Endothelial cell of umbilical vein (primary cell): ENCODE measurements around the gene UBE2E3. TPM values are rescaled to one million over a fixed set of nuclear protein-coding genes. Genes with fewer than 3 reads are reported as not detected.

Experiments
- BruUV-seq: library from RNA; stranded (reverse); fragments of 400-500 nt; replicated peaks from 2 replicates; lab custom pipeline; 2021; lab: Mats Ljungman, UMichigan
- CTCF ChIA-PET: fragments of 300-600, 350-600 bp; sonication (Branson Sonifier 250); formaldehyde crosslinking; loops from one replicate; lab custom pipeline; 2021; ENCODE audit warnings: antibody characterized with exemption, inconsistent platforms; lab: Charles Lee
- POLR2A ChIA-PET: fragments of 300-600, 350-600 bp; sonication (Branson Sonifier 250); formaldehyde crosslinking; loops from one replicate; lab custom pipeline; 2021; ENCODE audit warnings: antibody characterized with exemption, inconsistent platforms; lab: Charles Lee
- DNase-seq: peaks from one replicate; pipeline ENCODE4 v3.0.0-alpha.2; 2011; ENCODE audit warnings: low read depth, low spot score
- FAIRE-seq: peaks from 2 replicates; lab custom pipeline; 2011; peaks lifted over from hg19 to GRCh38; lab: Jason Lieb, UNC
- H2AFZ ChIP-seq: 2 replicates; pipeline ENCODE4 v1.6.0; 2012; ENCODE audit warnings: low read depth, low read length, control low read depth, inconsistent platforms
- H3K27ac ChIP-seq: 2 replicates; pipeline ENCODE4 v1.5.1; 2011; ENCODE audit warnings: low read depth, mild to moderate bottlenecking, control low read depth, low read length, moderate library complexity; ENCODE audit not compliant: insufficient read depth
- H3K27me3 ChIP-seq, 2 experiments: 2 replicates each; pipeline versions ENCODE4 v1.6.0 to v1.6.1; 2011; ENCODE audit warnings: low read length in 2 of 2, mixed read lengths in 1 of 2; ENCODE audit not compliant: control insufficient read depth in 2 of 2, insufficient read depth in 2 of 2
- H3K36me3 ChIP-seq, 2 experiments: 2 replicates in 1 of 2; 3 replicates in 1 of 2; pipeline ENCODE4 v1.5.1; 2011; ENCODE audit warnings: low read length in 2 of 2, mild to moderate bottlenecking in 1 of 2, moderate library complexity in 1 of 2; ENCODE audit not compliant: control insufficient read depth in 2 of 2, insufficient read depth in 2 of 2; ENCODE audit errors: extremely low read depth in 1 of 2
- H3K4me1 ChIP-seq: 3 replicates; pipeline ENCODE4 v1.5.1; 2011; ENCODE audit warnings: mild to moderate bottlenecking, low read length; ENCODE audit not compliant: control insufficient read depth, insufficient read depth; ENCODE audit errors: extremely low read depth
- H3K4me2 ChIP-seq: 2 replicates; pipeline ENCODE4 v1.6.1; 2011; ENCODE audit warnings: low read length, control low read depth, mixed read lengths; ENCODE audit not compliant: insufficient read depth
- H3K4me3 ChIP-seq, 3 experiments: fragments of 200-600 bp in 1 of 3; sonication (generic), shearing (Covaris generic) in 1 of 3; replicated peaks in 1 of 3; 2 replicates each; pipeline ENCODE4 v1.5.1; 2011 to 2016; ENCODE audit warnings: control low read depth in 3 of 3, low read length in 3 of 3, mild to moderate bottlenecking in 2 of 3, inconsistent platforms in 1 of 3, low read depth in 1 of 3, moderate library complexity in 1 of 3; ENCODE audit not compliant: insufficient read depth in 1 of 3
- H3K79me2 ChIP-seq: 2 replicates; pipeline ENCODE4 v1.6.0; 2012; ENCODE audit warnings: low read length, inconsistent platforms; ENCODE audit not compliant: control insufficient read depth, insufficient read depth
- H3K9ac ChIP-seq: replicated peaks from 2 replicates; pipeline ENCODE3; 2011; ENCODE audit warnings: low read length, control low read depth; ENCODE audit not compliant: insufficient read depth; ENCODE audit errors: extremely low read depth
- H3K9me1 ChIP-seq: replicated peaks from 3 replicates; pipeline ENCODE4 v1.6.0; 2011; ENCODE audit warnings: mild to moderate bottlenecking, low read length; ENCODE audit not compliant: control insufficient read depth, insufficient read depth; ENCODE audit errors: extremely low read depth
- H3K9me3 ChIP-seq: replicated peaks from 2 replicates; pipeline ENCODE4 v1.5.1; 2012; ENCODE audit warnings: low read length, inconsistent platforms; ENCODE audit not compliant: control insufficient read depth, insufficient read depth
- H4K20me1 ChIP-seq: replicated peaks from 2 replicates; pipeline ENCODE3; 2011; ENCODE audit warnings: mild to moderate bottlenecking, low read length; ENCODE audit not compliant: control insufficient read depth, insufficient read depth; ENCODE audit errors: extremely low read depth
- CTCF ChIP-seq, 2 donors: IDR thresholded peaks; 1 replicate in 1 of 2; 2 replicates in 1 of 2; pipeline ENCODE4 v1.5.1; 2011; ENCODE audit warnings: low read length in 2 of 2, mild to moderate bottlenecking in 2 of 2, moderate library complexity in 2 of 2, control low read depth in 1 of 2, inconsistent platforms in 1 of 2, low read depth in 1 of 2; ENCODE audit not compliant: insufficient read depth in 1 of 2; ENCODE audit errors: extremely low read depth in 1 of 2
- EZH2 ChIP-seq: IDR thresholded peaks from 2 replicates; pipeline ENCODE4 v1.6.1; 2012; ENCODE audit warnings: borderline replicate concordance, low read depth, mild to moderate bottlenecking, moderate library complexity, low read length, inconsistent platforms; ENCODE audit not compliant: severe bottlenecking
- FOS ChIP-seq: IDR thresholded peaks from 2 replicates; pipeline ENCODE4 v1.6.1; 2011; ENCODE audit warnings: mild to moderate bottlenecking, low read length, moderate library complexity, borderline replicate concordance; ENCODE audit not compliant: insufficient read depth
- GATA2 ChIP-seq: IDR thresholded peaks from 2 replicates; pipeline ENCODE4 v1.7.0; 2011; ENCODE audit warnings: low read depth, mild to moderate bottlenecking, moderate library complexity, mixed read lengths, low read length; ENCODE audit not compliant: insufficient read length, insufficient read depth
- JUN ChIP-seq: IDR thresholded peaks from 2 replicates; pipeline ENCODE4 v1.6.1; 2011; ENCODE audit warnings: borderline replicate concordance, low read depth; ENCODE audit not compliant: insufficient read length, insufficient read depth
- POLR2AphosphoS5 ChIP-seq: IDR thresholded peaks from 2 replicates; pipeline ENCODE4 v1.6.1; 2012; ENCODE audit warnings: low read depth, mild to moderate bottlenecking, control low read depth, low read length, moderate library complexity; ENCODE audit not compliant: insufficient read depth
- dilution Hi-C: fragments of 300-500 bp; cut with MboI; formaldehyde crosslinking; loops from one replicate; pipeline ENCODE4 v1.15.0; 2019; ENCODE audit warnings: low sequenced_read_pairs; ENCODE audit not compliant: extremely low pct_ligation_motif_present
- intact Hi-C: fragments of 100-400 bp; cut with micrococcal nuclease; formaldehyde crosslinking; loops from one replicate; pipeline ENCODE4 v1.10.0; 2022
- polyA plus RNA-seq, 4 experiments: library from polyadenylated mRNA; depleted of rRNA in 3 of 4; stranded (reverse) in 3 of 4; unstranded in 1 of 4; fragments of >200 nt; gene quantifications; 2 replicates each; pipeline versions ENCODE4 v1.2.1 to v1.2.3, GENCODE V29; 2011 to 2012; ENCODE audit warnings: missing spikeins in 1 of 4
- total RNA-seq: library from RNA; stranded (reverse); gene quantifications from 2 replicates; pipeline ENCODE4 v1.2.3, GENCODE V29; 2021

The UBE2E3 gene
- total and polyA plus RNA-seq, 2 donors (not counting 3 experiments of a cell fraction or from before 2014, with no cell fraction given): 81.5 to 107 TPM

DNA sequence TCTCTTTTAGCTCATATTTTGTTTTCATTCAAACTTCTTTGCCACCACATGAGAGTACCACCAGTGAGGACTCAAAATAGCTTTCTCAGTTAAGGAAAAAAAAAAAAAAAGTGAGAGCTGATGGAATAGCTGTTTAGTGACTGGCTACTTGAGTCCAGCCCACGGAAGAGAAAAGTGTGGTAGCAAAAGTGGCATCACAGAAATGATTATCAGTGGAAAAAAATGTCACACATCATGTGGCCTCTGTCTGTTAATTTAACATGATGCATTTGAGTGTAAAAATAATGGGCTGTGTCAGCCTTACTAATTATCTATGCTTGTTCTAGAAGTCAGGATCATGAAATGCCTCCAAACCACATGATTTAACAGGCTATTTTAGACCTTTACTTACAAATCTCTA lies 132.5 kb downstream of the UBE2E3 start:
- Histone ChIP-seq H3K36me3 (no peaks in the 10 kb centered on the region), H3K4me2 (no peak overlapping the region), H3K27ac (no peak overlapping the region), H3K9me3 (no peaks in the 10 kb centered on the region), H3K27me3 (no peaks in the 10 kb centered on the region), H3K4me3 (no peak overlapping the region), H2AFZ (no peak overlapping the region), H3K9me1 (no peaks in the 10 kb centered on the region), H4K20me1 (no peaks in the 10 kb centered on the region), H3K9ac (no peak overlapping the region), H3K79me2 (no peaks in the 10 kb centered on the region), H3K4me1 (no peaks in the 10 kb centered on the region)
- dilution Hi-C loops: no loop called here
- TF ChIP-seq JUN (no peak), GATA2 (no peak), EZH2 (no peak), POLR2AphosphoS5 (no peak), FOS (no peak), CTCF (IDR thresholded peaks at IDR 0.05; ENCODE audit: extremely low read depth in 1 of 2, insufficient read depth in 1 of 2, low read depth in 1 of 2, low read length in 2 of 2) (no peak)
- FAIRE-seq: no peak
- intact Hi-C loops: no loop called here
- DNase-seq: no peak
- POLR2A ChIA-PET: no interaction called here
- CTCF ChIA-PET: interaction anchor here (0.7 kb wide), 1 partner anchor 8 kb away, joined by 5 read pairs; no protein-coding TSS in a partner anchor
- BruUV-seq: no TSS peak
